ENCODE results near the gene AK5. TPM values are rescaled to one million over a fixed set of nuclear protein-coding genes. Genes with fewer than 3 reads are reported as not detected.

AK5 gene
- total and polyA plus RNA-seq, 2 of the 13 experiments (the other 11 are each of a cell fraction or from before 2014, with no cell fraction given): not detected

DNA sequence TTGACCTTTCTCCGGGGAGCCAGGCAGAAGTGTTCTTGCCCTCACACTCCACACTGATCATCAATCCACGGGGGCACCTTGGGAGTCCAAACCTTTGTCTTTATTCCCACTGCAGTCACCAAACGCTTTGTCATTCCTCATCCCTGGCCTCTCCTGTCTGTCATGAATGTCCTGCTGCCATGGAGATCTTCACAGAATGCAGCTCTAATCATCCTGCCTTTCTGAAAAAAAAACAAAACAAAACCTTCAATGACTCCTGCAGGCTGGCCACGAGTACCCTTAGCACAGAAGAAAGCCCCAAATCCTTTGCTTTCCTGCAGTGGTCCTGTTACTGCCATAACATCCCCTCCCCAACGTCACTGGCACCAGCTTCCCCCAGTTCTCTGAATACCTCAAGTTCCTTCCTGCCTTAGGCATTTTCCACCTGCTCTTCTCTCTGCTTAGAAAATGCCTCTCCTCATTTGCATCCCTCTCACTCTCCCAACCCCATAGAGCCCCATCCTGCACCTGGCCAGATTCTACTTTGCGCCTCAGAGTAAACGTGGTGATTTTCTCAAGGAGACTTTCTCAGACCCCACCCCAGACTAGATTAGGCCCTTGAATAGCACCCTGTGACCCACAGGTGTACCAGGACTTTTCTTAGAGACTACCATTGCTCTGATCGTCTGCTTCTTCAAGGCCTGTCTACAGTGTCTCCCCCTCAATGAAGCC is 131.2 kb downstream of the AK5 start:
- CTCF ChIA-PET (ENCODE audit: low intra/inter-chr PET ratio, low total read pairs): no interaction called here
- in situ Hi-C loops (cut with HindIII; ENCODE audit: extremely low pct_ligation_motif_present, low pct_unique_long_range_greater_than_20kb): no loop called here
- BruUV-seq (replicated peaks): no TSS peak
- TF ChIP-seq LCORL (IDR thresholded peaks at IDR 0.05) (no peak), LCORL (CRISPR knock-in tag; IDR thresholded peaks at IDR 0.05) (no peak), SRY (CRISPR knock-in tag; IDR thresholded peaks at IDR 0.05) (no peak), ZBTB20 (CRISPR knock-in tag; IDR thresholded peaks at IDR 0.05; ENCODE audit: borderline replicate concordance, low read depth) (no peak), ZNF660 (CRISPR knock-in tag; IDR thresholded peaks at IDR 0.05; ENCODE audit: borderline replicate concordance, low read depth) (no peak), FOXM1 (CRISPR knock-in tag; IDR thresholded peaks at IDR 0.05) (no peak), NFIC (IDR thresholded peaks at IDR 0.05; ENCODE audit: low read length) (no peak), KMT2A (CRISPR knock-in tag; IDR thresholded peaks at IDR 0.05) (no peak), KLF12 (CRISPR knock-in tag; IDR thresholded peaks at IDR 0.05; ENCODE audit: borderline replicate concordance) (no peak), ZNF776 (CRISPR knock-in tag; IDR thresholded peaks at IDR 0.05) (no peak), NFYB (CRISPR knock-in tag; IDR thresholded peaks at IDR 0.05) (no peak), ZNF709 (CRISPR knock-in tag; IDR thresholded peaks at IDR 0.05) (no peak), HOXA3 (CRISPR knock-in tag; IDR thresholded peaks at IDR 0.05) (no peak)
- TF ChIP-seq, protein P1, sequence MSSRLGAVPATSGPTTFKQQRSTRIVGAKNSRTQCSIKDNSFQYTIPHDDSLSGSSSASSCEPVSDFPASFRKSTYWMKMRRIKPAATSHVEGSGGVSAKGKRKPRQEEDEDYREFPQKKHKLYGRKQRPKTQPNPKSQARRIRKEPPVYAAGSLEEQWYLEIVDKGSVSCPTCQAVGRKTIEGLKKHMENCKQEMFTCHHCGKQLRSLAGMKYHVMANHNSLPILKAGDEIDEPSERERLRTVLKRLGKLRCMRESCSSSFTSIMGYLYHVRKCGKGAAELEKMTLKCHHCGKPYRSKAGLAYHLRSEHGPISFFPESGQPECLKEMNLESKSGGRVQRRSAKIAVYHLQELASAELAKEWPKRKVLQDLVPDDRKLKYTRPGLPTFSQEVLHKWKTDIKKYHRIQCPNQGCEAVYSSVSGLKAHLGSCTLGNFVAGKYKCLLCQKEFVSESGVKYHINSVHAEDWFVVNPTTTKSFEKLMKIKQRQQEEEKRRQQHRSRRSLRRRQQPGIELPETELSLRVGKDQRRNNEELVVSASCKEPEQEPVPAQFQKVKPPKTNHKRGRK (CRISPR knock-in tag; IDR thresholded peaks at IDR 0.05): no peak
- TF ChIP-seq, protein P2, sequence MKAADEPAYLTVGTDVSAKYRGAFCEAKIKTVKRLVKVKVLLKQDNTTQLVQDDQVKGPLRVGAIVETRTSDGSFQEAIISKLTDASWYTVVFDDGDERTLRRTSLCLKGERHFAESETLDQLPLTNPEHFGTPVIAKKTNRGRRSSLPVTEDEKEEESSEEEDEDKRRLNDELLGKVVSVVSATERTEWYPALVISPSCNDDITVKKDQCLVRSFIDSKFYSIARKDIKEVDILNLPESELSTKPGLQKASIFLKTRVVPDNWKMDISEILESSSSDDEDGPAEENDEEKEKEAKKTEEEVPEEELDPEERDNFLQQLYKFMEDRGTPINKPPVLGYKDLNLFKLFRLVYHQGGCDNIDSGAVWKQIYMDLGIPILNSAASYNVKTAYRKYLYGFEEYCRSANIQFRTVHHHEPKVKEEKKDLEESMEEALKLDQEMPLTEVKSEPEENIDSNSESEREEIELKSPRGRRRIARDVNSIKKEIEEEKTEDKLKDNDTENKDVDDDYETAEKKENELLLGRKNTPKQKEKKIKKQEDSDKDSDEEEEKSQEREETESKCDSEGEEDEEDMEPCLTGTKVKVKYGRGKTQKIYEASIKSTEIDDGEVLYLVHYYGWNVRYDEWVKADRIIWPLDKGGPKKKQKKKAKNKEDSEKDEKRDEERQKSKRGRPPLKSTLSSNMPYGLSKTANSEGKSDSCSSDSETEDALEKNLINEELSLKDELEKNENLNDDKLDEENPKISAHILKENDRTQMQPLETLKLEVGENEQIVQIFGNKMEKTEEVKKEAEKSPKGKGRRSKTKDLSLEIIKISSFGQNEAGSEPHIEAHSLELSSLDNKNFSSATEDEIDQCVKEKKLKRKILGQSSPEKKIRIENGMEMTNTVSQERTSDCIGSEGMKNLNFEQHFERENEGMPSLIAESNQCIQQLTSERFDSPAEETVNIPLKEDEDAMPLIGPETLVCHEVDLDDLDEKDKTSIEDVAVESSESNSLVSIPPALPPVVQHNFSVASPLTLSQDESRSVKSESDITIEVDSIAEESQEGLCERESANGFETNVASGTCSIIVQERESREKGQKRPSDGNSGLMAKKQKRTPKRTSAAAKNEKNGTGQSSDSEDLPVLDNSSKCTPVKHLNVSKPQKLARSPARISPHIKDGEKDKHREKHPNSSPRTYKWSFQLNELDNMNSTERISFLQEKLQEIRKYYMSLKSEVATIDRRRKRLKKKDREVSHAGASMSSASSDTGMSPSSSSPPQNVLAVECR (CRISPR knock-in tag; IDR thresholded peaks at IDR 0.05; ENCODE audit: borderline replicate concordance): no peak
- TF ChIP-seq, protein P3, sequence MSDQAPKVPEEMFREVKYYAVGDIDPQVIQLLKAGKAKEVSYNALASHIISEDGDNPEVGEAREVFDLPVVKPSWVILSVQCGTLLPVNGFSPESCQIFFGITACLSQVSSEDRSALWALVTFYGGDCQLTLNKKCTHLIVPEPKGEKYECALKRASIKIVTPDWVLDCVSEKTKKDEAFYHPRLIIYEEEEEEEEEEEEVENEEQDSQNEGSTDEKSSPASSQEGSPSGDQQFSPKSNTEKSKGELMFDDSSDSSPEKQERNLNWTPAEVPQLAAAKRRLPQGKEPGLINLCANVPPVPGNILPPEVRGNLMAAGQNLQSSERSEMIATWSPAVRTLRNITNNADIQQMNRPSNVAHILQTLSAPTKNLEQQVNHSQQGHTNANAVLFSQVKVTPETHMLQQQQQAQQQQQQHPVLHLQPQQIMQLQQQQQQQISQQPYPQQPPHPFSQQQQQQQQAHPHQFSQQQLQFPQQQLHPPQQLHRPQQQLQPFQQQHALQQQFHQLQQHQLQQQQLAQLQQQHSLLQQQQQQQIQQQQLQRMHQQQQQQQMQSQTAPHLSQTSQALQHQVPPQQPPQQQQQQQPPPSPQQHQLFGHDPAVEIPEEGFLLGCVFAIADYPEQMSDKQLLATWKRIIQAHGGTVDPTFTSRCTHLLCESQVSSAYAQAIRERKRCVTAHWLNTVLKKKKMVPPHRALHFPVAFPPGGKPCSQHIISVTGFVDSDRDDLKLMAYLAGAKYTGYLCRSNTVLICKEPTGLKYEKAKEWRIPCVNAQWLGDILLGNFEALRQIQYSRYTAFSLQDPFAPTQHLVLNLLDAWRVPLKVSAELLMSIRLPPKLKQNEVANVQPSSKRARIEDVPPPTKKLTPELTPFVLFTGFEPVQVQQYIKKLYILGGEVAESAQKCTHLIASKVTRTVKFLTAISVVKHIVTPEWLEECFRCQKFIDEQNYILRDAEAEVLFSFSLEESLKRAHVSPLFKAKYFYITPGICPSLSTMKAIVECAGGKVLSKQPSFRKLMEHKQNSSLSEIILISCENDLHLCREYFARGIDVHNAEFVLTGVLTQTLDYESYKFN (CRISPR knock-in tag; conservative IDR thresholded peaks at IDR 0.05): no peak

More for the DNA sequence above, 131.2 kb downstream of the AK5 start:
- Histone ChIP-seq H3K9ac (ENCODE audit: insufficient read depth, low read depth, low read length) (no peak overlapping the region), H3K79me2 (ENCODE audit: insufficient read depth, low read length) (no peaks in the 10 kb centered on the region), H3K36me3 (replicated peaks in 1 of 2; ENCODE audit: control insufficient read depth in 1 of 2, insufficient read depth in 2 of 2, low read length in 2 of 2) (no peaks in the 10 kb centered on the region), H3K4me2 (ENCODE audit: low read depth, low read length) (no peak overlapping the region), H3K27ac (ENCODE audit: extremely low read length, insufficient read depth, low read length) (no peak overlapping the region), H3K9me3 (ENCODE audit: low read length) (no peaks in the 10 kb centered on the region), H3K27me3 (ENCODE audit: control insufficient read depth in 1 of 2, insufficient read depth in 2 of 2, low read length in 2 of 2) (peaks cover 0 to 8% of the 10 kb centered on the region in 2 experiments; a peak in 1 of 5 replicates), H3K4me1 (ENCODE audit: insufficient read depth, low read length) (no peaks in the 10 kb centered on the region), H2AFZ (ENCODE audit: low read length) (no peak overlapping the region), H4K20me1 (ENCODE audit: insufficient read depth, low read length) (no peaks in the 10 kb centered on the region), H3K4me3 (replicated peaks in 1 of 3; ENCODE audit: insufficient read depth in 1 of 3, low read depth in 2 of 3, low read length in 3 of 3) (no peak overlapping the region)
- no peak for FAIRE-seq
- intact Hi-C loops (cut with micrococcal nuclease; ENCODE audit: unreplicated experiment): no loop called here
- POLR2A ChIA-PET: no interaction called here
- no peak for DNase-seq (ENCODE audit: low spot score)
- ATAC-seq: no peak
- 16% methylated on average over 8 of the region's 8 CpGs for WGBS (ENCODE audit: low lambda C conversion rate)
